Endothelial cell (in vitro differentiated cells): ENCODE data around the gene PNMA8C. TPM values are rescaled to one million over a fixed set of nuclear protein-coding genes. Genes with fewer than 3 reads are reported as not detected.

Experiments used
- DNase-seq: peaks from one replicate; pipeline ENCODE4 v3.0.0; 2021; ENCODE audit warnings: low spot score
- H3K27ac Mint-ChIP-seq: one replicate; pipeline ENCODE4 v1.8.0; 2021; ENCODE audit warnings: mixed read lengths, inconsistent platforms; ENCODE audit not compliant: unreplicated experiment
- H3K27me3 Mint-ChIP-seq: one replicate; pipeline ENCODE4 v1.8.0; 2021; ENCODE audit warnings: mild to moderate bottlenecking, moderate library complexity, mixed read lengths, inconsistent platforms; ENCODE audit not compliant: unreplicated experiment
- H3K36me3 Mint-ChIP-seq: one replicate; pipeline ENCODE4 v1.8.0; 2021; ENCODE audit warnings: mild to moderate bottlenecking, low read depth, mixed read lengths, inconsistent platforms; ENCODE audit not compliant: unreplicated experiment
- H3K4me1 Mint-ChIP-seq: one replicate; pipeline ENCODE4 v1.8.0; 2021; ENCODE audit warnings: mild to moderate bottlenecking, mixed read lengths, inconsistent platforms; ENCODE audit not compliant: unreplicated experiment
- H3K4me3 Mint-ChIP-seq: one replicate; pipeline ENCODE4 v1.8.0; 2021; ENCODE audit warnings: mild to moderate bottlenecking, mixed read lengths, inconsistent platforms; ENCODE audit not compliant: unreplicated experiment
- H3K9me3 Mint-ChIP-seq: one replicate; pipeline ENCODE4 v1.8.0; 2021; ENCODE audit warnings: mixed read lengths, inconsistent platforms; ENCODE audit not compliant: unreplicated experiment
- CTCF ChIP-seq: fragments of 200-600 bp; sonication (generic); IDR thresholded peaks from one replicate; pipeline ENCODE4 v1.5.0; 2021; ENCODE audit warnings: antibody characterized with exemption; ENCODE audit not compliant: unreplicated experiment
- total RNA-seq: library from RNA; stranded (reverse); fragmentation: NEBNext Ultra II Directional; extraction: Animal tissue kit (Norgen Biotek cat#: 25700); gene quantifications from one replicate; pipeline ENCODE4 v1.2.1, GENCODE V29; 2021; ENCODE audit not compliant: unreplicated experiment

PNMA8C gene
- total RNA-seq, 1 donor from 2014 or later: 0.41 TPM

- Mint-ChIP-seq H3K27me3 (peaks cover 6% of the 10 kb centered on the region), H3K27ac (no peak overlapping the region), H3K4me1 (peaks cover 9% of the 10 kb centered on the region), H3K9me3 (no peaks in the 10 kb centered on the region), H3K4me3 (peak overlapping the region; percentile 76), H3K36me3 (peaks cover 15% of the 10 kb centered on the region)
- DNase-seq: no peak
- no peak for TF ChIP-seq CTCF
These were observed 43.2 kb upstream of the PNMA8C start for GRCh38 chr19:46471811-46472543.

DNA sequence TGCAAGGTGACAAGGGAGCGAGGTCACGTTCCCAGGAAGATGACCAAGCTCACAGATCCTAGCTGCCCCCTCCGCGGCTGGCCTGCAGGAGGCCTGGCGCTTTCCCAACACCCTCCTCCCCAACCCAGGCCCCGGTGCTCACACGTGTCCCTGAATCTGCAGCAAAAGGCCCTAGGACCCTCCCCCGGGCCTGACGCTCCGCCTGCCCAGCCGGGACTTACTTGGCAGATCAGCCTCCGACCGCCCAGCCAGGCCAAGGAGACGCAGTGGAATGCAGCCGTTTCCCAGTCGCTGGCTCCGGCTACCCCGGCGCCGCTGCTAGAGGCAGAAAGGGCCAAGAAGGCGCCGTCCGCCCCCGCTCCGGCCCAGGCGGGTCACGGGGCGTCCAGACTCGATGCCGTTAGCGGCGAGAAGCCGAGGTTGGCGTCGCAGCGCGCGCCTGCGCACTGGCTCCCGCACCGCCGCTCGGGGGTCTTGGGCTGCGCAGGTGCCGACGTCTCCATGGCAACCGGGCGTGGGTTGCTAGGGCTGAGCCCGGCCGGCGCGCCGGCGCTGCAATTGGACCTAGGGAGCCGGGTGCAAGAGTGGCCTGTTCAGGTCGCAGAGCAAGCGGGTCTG is 42.5 kb upstream of the PNMA8C start, which contains the start of gene PNMA8A:
Gene PNMA8A (minus strand): TSS at position 448 of the 618 bp plus-strand sequence. CDS start 528 bp downstream, outside the sequence.
- peak; percentile 75 for DNase-seq
- Mint-ChIP-seq H3K9me3 (no peaks in the 10 kb centered on the region), H3K27ac (no peak within 1 kb of the TSS), H3K4me3 (peak within 1 kb of the TSS; percentile 76), H3K4me1 (peaks cover 9% of the 10 kb centered on the region), H3K36me3 (peaks cover 17% of the 10 kb centered on the region), H3K27me3 (peaks cover 6% of the 10 kb centered on the region)
- no peak for TF ChIP-seq CTCF

- no peak for DNase-seq
- H3K27me3 Mint-ChIP-seq: peaks cover 6% of the 10 kb centered on the region
- H3K36me3 Mint-ChIP-seq: peaks cover 17% of the 10 kb centered on the region
- H3K4me1 Mint-ChIP-seq: peaks cover 9% of the 10 kb centered on the region
- TF ChIP-seq CTCF: no peak
- H3K4me3 Mint-ChIP-seq: no peak overlapping the region
- no peak overlapping the region for H3K27ac Mint-ChIP-seq
- no peaks in the 10 kb centered on the region for H3K9me3 Mint-ChIP-seq
These were observed 41.6 kb upstream of the PNMA8C start for GRCh38 chr19:46470376-46470775.

DNA sequence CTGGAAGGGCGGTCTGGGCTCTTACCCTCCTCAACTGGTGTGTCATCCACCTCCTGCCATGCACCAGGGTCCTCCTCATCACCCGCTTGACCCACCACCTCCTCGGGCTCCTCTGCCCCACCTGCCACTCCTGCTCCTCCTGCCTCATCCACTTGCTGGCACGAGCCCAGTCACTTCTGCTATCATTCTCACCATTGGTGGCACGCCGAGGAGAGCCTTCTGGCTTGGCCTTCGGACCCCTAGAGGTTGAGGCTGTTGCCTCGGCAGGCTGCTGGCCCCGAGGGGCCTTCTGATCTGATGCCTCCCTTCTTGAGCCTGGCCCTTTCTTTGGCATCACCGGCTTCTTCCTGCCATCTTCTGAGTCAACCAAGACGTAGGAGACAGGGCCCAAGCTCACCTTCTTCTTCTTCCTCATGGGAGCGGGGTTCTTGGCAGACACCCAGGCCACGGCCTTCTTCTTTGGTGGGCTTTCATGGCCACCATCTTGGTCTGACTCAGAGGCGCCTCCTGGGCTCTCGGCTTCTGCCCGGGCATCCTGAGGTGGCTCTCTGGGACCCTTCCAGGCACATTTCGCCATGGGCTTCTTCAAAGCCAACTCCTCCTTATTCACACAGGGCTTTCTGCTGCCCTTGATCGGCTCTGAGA is 40.9 kb upstream of the PNMA8C start:
- peaks cover 17% of the 10 kb centered on the region for H3K36me3 Mint-ChIP-seq
- peaks cover 9% of the 10 kb centered on the region for H3K4me1 Mint-ChIP-seq
- no peak for TF ChIP-seq CTCF
- no peaks in the 10 kb centered on the region for H3K9me3 Mint-ChIP-seq
- no peak overlapping the region for H3K4me3 Mint-ChIP-seq
- no peak for DNase-seq
- H3K27ac Mint-ChIP-seq: no peak overlapping the region
- H3K27me3 Mint-ChIP-seq: peaks cover 8% of the 10 kb centered on the region
